HG02763 (cell line): ENCODE measurements around the gene CHMP2A.
A peak's percentile ranks its signal among the peaks of the same experiment; 100 is the strongest.

Experiments
- ATAC-seq: cut with Tn5 transposase; IDR thresholded peaks from one replicate; pipeline ENCODE4 v1.9.1; 2021; ENCODE audit warnings: mild to moderate bottlenecking, moderate library complexity; ENCODE audit not compliant: unreplicated experiment

Gene CHMP2A

GRCh38 chr19:58556622-58557220 lies 1.8 kb upstream of the CHMP2A start:
- no peak for ATAC-seq

- ATAC-seq: no peak
These were observed 1.2 kb upstream of the CHMP2A start for GRCh38 chr19:58555920-58556621.

DNA sequence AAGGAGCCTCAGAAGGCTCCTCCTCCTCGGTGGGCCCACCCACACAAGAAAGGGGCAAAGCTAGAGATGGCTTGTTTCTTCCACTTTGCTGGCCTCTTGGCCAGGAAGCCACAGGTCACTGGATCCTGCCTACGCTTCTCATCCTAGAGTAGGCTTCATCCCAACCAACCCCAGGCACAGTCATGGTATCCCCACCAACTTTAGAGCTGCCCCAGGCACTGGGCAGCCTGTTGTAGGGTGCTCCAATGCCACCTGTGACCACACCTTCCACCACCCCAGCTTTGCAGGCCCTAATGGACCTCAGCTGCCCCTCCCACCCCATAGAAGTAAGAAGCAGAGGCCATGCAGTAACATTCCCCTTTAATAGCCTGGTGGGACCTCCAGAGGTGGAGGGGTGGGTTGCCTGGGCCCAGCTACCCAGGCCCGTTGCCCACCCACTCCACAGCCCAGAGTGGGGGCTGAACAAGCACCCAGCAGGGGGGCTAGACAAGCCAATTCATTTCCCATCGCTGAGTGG lies 522 bp upstream of the CHMP2A start:
- no peak for ATAC-seq

GRCh38 chr19:58553799-58554493 lies 959 bp downstream of the CHMP2A start:
- ATAC-seq: no peak

GRCh38 chr19:58552655-58553054 lies 2.2 kb downstream of the CHMP2A start:
- ATAC-seq: no peak

GRCh38 chr19:58551577-58552471 lies 3.1 kb downstream of the CHMP2A start:
- ATAC-seq: no peak

DNA sequence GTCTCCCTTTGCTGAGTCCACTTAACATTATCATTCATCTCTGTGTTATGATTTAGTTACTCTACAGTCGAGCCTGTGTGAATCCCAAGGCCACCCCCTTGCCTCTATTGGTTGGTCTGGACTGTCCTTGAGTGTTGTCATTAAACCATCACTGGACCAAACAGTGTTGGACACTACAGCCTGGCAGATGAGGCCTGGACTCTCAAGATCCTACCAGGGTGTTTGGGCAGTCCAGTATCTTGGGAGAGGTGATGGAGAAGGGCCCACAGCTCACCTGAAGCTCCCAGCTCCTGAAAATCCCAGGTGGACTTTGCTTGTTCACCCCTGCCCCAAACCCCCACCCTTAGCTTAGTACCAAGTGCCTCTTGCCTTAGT lies 3.8 kb downstream of the CHMP2A start:
- no peak for ATAC-seq

GRCh38 chr19:58550362-58551122 lies 4.4 kb downstream of the CHMP2A start:
- no peak for ATAC-seq

GRCh38 chr19:58549664-58550361 lies 5.1 kb downstream of the CHMP2A start:
- no peak for ATAC-seq

GRCh38 chr19:58548859-58549663 lies 5.8 kb downstream of the CHMP2A start:
- ATAC-seq: no peak

DNA sequence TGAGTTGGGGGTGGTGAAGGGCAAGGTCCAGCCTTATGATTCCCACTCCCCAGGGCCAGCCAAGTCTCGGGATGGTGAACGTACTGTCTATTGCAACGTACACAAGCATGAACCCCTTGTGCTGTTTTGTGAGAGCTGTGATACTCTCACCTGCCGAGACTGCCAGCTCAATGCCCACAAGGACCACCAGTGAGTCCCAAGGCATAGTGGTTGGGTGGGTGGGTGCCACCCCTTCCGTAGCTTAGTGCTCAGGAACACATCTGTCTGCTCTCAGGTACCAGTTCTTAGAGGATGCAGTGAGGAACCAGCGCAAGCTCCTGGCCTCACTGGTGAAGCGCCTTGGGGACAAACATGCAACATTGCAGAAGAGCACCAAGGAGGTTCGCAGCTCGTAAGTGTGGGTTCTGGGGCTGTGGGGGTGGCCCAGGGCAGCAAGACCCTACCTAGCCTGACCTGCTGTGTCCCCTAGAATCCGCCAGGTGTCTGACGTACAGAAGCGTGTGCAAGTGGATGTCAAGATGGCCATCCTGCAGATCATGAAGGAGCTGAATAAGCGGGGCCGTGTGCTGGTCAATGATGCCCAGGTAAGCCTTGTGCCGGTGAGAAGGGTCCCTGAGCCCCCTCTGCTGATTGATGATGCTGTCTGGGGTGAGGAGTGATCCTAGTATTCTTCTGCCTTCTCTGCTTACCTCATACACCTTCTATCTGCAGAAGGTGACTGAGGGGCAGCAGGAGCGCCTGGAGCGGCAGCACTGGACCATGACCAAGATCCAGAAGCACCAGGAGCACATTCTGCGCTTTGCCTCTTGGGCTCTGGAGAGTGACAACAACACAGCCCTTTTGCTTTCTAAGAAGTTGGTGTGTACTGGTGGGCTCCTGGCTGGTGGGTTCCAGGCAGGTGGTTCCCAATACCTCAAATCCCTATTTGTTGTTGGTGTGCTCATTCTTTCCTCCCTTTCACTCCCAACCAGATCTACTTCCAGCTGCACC lies 7.3 kb downstream of the CHMP2A start:
- ATAC-seq: no peak

DNA sequence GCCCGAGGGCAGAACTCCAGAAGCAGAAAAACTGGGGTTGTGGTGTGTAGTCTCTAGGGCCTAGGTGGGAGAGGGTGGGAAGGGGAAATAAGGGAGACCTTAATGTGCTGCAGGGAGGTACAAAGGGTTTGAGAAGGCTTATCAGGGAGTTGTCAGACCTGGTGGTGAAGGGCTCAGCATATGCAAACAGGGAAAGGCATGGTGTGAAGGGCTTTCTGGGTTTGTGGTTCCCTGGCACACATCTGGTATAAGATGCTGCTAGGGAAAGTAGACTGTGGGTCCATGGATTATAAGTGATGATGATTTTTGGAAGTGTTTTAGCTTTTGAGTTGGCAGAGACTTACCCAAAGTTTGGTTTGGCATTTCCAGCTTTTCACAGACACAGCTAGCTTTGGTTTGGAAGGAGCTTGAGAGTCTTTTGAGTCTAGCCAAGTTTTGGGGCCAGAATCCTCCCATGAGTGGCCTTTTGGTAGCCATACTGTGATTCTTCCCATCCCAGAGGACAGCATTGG lies 8.8 kb downstream of the CHMP2A start:
- no peak for ATAC-seq

DNA sequence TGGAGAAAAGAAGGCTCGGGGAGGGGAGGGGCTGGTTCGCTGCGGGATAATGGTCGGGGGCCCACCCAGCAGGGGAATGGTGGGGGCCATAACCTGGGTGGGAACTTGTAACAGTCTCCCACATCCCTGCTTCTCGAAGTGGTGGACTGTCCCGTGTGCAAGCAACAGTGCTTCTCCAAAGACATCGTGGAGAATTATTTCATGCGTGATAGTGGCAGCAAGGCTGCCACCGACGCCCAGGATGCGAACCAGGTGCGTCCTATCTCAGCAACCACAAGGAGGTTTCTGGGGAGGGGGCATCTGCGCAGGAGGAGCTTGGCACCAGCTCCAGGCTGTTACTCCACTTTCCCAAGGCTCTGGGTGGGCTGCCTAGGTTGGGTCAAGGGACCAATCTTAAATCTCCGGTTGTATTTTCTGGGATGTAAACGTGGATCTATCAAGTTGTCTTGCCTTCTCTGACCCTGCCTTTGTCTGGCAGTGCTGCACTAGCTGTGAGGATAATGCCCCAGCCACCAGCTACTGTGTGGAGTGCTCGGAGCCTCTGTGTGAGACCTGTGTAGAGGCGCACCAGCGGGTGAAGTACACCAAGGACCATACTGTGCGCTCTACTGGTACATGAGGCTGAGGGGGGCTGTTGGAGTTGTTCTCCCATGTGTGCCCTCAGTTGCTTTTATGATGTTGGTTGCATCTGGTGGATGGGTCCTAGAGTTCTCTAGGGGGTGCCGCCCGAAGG lies 9.5 kb downstream of the CHMP2A start:
- no peak for ATAC-seq

DNA sequence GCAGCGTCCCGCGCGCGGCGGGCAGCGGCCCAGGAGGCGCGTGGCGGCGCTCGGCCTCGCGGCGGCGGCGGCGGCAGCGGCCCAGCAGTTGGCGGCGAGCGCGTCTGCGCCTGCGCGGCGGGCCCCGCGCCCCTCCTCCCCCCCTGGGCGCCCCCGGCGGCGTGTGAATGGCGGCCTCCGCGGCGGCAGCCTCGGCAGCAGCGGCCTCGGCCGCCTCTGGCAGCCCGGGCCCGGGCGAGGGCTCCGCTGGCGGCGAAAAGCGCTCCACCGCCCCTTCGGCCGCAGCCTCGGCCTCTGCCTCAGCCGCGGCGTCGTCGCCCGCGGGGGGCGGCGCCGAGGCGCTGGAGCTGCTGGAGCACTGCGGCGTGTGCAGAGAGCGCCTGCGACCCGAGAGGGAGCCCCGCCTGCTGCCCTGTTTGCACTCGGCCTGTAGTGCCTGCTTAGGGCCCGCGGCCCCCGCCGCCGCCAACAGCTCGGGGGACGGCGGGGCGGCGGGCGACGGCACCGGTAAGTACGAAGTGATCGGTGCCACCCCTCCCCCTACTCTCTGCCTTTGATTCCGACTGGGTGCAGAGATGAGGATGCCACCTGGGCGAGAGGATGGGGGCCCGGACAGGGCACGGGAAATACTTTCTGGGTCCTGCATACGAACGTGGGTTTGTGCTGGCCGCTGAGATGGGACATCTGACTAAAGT lies 10.2 kb downstream of the CHMP2A start:
- ATAC-seq: peak; percentile 61

DNA sequence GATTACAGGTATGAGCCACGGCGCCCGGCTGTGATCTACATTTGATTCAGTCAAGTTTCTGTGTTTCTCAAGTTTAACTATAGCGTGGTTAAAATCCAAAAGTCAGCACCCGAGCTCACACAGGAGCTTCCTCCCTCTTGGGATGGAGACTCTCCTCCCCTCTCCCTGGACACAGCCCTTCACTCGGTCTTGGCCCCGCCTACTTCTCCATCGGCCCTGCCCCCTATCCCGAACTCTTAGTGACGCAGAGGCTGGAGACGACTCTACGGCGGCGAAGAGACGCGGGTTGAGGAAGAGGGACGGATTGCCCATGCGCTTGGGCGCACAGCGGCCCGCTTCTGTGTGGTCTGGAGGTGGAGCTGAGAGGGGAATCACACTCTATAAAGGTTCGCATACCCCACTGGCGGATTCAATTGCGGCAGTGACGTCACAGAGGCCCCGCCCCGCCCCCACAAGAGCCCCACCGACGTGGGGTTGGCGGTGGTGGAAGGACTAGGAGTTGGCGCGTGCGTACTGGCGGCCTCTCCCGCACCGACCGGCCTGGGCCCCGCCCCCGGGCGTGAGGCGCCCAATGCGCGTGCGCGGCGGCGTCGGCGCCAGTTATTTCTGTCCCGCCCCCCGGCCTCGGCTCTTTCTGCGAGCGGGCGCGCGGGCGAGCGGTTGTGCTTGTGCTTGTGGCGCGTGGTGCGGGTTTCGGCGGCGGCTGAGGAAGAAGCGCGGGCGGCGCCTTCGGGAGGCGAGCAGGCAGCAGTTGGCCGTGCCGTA lies 10.9 kb downstream of the CHMP2A start, which contains the start of gene TRIM28:
TRIM28 (plus strand) TSS at position 239 of the 765 bp plus-strand sequence. CDS start 694 bp downstream, outside the sequence.
- peak; percentile 83 for ATAC-seq
